GM19397 (cell line): Measurements from ENCODE around the gene KCNH1.
"Not testable (repeated sequence)": the region's sequence is repeated elsewhere in the genome, so short reads cannot be mapped to it uniquely, and the experiment has no call there.

Experiments
- ATAC-seq: cut with Tn5 transposase; IDR thresholded peaks from one replicate; pipeline ENCODE4 v1.9.1; 2021; ENCODE audit warnings: mild to moderate bottlenecking, moderate library complexity; ENCODE audit not compliant: unreplicated experiment

Gene KCNH1

DNA sequence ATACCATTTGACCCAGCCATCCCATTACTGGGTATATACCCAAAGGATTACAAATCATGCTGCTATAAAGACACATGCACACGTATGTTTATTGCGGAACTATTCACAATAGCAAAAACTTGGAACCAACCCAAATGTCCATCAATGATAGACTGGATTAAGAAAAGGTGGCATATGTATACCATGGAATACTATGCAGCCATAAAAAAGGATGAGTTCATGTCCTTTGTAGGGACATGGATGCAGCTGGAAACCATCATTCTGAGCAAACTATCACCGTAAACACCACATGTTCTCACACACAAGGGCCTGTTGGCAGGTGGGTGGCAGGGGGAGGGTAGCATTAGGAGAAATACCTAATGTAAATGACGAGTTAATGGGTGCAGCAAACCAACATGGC is 472.4 kb downstream of the KCNH1 start:
- ATAC-seq = not testable (repeated sequence)

- no peak for ATAC-seq
These were observed 476.1 kb downstream of the KCNH1 start for GRCh38 chr1:210657806-210658205.

DNA sequence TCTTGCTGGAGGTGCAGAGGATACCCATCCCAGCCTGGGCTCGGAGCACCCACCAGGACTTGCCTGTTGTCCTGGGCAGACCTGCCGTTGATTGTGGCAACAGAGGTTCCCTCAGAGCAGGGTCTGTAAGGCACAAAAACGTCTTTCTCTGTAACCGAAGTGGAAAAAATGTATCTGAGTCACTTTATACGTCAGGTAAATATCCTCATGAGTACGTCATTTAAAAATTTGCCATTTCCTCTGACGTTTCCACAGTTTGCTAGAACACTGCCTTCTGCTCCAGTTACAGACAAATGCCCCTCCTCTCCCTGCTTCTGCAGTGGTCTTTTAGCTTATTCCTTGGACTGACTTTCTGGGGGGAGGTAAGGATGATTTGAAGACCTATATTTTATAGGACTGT is 478.4 kb downstream of the KCNH1 start:
- no peak for ATAC-seq

GRCh38 chr1:210654176-210654981 is 479.6 kb downstream of the KCNH1 start:
- ATAC-seq = no peak

- no peak for ATAC-seq
These were observed 480.2 kb downstream of the KCNH1 start for GRCh38 chr1:210653771-210654170.

- no peak for ATAC-seq
These were observed 481.5 kb downstream of the KCNH1 start for GRCh38 chr1:210652329-210652954.

DNA sequence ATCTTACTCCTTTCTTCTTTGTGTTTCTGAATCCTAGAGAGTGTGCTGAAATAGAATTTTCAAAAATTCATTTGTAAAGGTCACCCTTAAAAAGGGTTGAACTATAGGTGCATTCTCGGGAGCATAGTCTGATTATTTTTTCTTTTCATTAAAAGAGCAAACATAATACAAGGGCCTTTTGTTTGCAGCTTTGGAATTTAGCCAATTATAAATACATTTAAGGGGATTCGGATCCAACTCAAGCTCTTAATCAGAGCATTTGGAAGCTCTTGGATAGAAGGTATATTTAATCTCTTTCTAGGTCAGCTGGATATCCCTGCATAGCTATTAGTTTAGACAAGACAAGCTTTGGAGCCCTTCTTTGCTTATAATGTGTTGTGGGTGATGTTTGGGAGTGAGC is 483.5 kb downstream of the KCNH1 start:
- ATAC-seq = no peak

- no peak for ATAC-seq
These were observed 485.2 kb downstream of the KCNH1 start for GRCh38 chr1:210648588-210649269.

DNA sequence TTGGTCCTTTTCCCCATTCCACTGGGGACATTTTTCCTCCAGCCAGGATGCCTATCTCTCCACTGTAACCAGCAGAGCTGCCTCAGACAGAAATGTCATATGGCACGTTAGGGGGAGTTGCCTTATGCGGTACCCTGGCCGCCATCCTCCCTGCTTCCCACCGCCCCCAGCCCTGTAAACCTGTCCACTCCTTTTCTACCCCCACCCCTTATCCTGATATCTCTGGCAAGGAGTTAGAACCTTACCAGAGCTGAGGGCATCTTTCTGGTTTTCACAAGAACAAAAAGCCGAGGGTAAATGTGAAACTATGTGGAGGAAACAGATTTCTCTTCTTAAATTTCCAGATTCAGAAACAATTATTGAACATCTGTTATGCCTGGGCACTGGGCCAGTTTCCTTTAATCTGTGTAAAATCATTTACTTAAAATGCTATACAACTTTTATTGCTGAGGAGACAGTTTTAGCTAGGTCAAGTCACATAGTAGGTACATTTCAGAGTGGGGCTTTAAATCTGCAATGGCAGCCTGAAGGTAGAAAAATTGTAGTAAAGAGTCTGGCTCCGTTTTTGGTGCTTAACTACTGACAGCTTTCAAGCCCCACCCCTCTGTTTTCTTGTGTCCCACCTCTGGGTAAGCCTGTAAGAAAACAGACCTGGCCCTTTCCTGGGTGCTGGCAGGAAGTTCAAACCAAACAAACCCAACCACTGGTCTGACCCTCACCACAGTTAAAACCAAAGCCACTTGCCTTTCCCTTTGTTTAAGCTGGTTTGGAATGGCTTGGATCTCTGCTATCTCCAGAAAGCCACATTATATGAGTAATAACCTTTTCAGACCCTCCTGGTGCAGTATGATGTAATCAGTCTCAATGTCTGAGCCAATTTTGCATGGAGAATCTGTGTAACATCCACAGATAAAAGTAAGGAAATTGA is 486.3 kb downstream of the KCNH1 start:
- ATAC-seq = no peak

- no peak for ATAC-seq
These were observed 487.7 kb downstream of the KCNH1 start for GRCh38 chr1:210646258-210646616.

DNA sequence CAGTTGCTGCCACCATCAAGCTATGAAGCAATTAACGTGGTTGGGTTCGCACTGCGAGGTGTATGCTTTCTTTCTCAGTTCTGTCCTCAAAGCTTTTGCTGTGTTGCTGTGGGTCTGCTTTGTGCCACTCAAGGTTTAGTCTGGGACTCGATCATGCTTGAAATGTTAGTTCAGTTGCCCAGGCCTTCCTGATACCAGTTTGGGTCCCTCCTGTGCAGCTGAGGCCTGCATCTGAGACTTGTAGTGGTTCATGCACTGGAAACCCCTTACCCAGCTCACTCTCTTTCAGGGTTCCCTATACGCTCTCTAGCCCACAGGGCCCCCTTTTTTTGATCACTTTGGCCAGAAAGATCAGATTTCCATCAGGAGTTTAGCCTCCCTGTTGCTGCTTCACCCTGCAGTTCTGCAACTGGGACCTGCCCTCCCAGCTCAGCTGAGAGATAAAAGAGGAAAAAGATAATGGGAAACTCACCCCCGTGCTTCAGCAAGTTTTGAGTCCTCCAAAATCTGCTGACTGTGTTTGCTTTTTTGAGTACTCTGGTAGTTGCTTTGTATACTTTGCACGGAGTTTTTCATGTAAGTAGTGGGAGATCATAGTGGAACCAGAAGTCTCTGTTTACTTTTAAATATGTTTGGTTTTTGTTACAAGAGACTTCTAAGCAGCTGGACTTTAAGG is 488.2 kb downstream of the KCNH1 start:
- no peak for ATAC-seq

DNA sequence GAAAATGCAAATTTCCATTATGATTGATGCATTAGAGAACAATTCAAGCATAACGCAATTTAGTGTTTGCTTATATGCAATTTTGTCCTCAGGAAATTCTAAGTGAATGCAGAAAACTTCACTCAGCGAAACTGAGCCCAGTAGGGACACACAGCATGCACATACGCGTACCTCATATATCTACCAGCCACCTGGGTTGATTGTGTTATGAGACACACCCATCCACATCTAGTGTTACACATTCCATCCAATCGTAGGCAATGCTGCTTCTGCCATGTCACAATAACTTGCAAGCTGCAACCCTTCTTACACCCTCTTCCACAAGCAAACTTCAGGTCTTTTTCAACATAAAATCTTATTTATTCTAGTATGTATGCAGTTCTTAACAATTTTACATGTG is 492.4 kb downstream of the KCNH1 start:
- ATAC-seq = no peak

GRCh38 chr1:210635108-210635507 is 498.8 kb downstream of the KCNH1 start:
- no peak for ATAC-seq

DNA sequence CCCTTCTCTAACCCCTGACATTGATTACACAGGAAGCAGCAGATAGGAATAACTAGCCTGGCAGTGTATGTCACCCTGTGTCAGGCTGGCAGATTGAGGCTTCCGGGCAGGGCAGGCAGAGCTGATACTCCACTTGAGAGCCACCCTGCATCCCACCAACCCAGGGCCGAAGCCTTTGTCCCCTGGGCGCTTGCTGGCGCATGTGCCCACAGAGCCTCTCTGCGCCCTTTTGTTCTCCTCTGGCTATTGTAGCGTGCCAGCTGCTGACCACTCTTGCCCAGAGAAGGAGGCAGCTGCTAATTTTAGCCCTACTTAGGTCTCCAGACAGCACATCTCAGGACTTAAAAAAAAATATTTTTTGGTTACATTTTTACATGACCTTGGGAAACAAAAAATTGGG is 500.3 kb downstream of the KCNH1 start:
- ATAC-seq = no peak

- no peak for ATAC-seq
These were observed 500.8 kb downstream of the KCNH1 start for GRCh38 chr1:210633140-210633539.

DNA sequence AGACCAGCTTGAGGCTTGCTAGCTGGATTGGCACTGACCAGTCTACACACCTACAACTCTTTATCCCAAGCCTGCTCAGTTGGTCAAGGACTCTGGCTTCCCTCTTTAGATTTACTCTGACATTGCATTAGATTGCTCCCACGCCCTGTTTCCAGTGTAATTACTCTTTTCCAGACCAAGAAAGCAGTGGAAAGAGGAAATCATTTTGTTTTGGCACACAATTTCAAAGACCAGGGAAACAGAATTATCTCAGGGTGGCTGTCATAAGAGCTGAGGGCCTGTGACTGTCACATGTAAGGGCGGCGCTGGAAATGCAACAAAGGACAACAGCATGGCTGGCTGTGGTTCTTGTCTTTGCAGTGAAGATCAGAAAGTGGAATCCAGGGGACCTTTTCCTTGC is 502.5 kb downstream of the KCNH1 start:
- ATAC-seq = no peak

DNA sequence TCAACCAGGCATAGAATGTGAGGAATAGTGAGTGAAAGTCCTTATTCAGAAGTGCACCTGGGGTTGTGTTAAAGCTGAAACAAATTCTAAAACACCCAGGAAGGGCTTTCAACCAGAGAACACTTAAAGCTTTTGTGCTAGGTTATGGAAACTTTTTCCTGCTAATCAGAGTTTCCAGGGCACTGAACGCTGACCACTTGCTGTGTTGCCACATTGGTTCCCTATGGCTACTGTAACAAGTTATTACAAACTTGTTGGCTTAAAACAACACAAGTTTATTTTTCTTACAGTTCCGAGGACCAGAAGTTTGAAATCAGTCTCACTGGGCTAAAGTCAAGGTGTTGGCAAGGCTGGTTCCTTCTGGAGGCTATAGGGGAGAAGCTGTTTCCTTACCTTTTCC is 504.7 kb downstream of the KCNH1 start:
- no peak for ATAC-seq

DNA sequence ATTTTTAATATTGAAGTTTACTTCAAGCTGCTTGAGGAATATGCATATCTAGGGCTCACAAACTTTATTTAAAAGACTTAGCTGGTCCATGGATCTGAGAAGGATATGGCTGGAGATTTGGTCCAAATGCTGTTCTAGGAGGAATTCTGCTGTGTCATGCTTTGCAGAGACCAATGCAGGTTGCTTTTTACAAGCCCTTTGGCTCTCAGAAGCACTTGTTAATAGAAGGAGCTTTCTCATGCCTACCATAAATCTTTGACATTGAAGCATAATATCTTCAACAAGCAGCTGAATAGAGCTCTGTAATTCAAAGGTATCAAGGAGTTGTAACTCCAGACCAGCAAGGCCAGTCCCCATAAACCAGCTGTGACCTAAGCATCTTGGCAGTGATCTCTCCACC is 506.2 kb downstream of the KCNH1 start:
- no peak for ATAC-seq
